C4-2B (cell line): ENCODE measurements around the gene ARHGEF28.

Experiments used
- CTCF ChIP-seq: fragments of 450-650 bp; conservative IDR thresholded peaks from 2 replicates; pipeline ENCODE4 v1.5.1; 2017; ENCODE audit warnings: mild to moderate bottlenecking
- ZFX ChIP-seq: fragments of 450-650 bp; IDR thresholded peaks from 2 replicates; pipeline ENCODE4 v1.6.1; 2017

- TF ChIP-seq CTCF (no peak), ZFX (no peak)
Observed at GRCh38 chr5:73655521-73656160, 29.6 kb downstream of the ARHGEF28 start.
